ENCODE data around the gene BACH1.
"Not testable (repeated sequence)": the region's sequence is repeated elsewhere in the genome, so short reads cannot be mapped to it uniquely, and the experiment has no call there.

Gene BACH1

GRCh38 chr21:29346771-29347170 is 48.0 kb downstream of the BACH1 start:
- no peak for DNase-seq (ENCODE audit: low read depth)

DNA sequence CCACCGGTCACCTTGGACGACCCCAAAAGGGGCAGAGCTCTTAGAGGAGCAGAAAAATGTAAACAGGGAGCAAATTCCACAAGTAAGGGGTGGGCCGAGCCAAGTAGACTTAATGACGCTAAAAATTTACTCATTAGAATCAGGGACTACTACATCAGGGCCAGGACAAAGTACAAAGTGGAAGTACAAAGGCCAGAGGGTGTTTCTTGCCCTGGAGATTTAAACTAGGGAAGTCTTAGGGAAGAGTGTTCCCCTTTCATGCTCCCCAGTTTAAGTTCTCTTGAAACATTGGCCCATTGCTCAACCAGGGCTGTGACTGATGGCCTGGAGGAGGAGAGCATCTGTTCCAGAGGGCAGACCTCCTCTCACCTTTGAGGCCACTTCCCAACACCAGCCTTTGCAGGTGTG is 48.6 kb downstream of the BACH1 start:
- no peak for DNase-seq (ENCODE audit: low read depth)

DNA sequence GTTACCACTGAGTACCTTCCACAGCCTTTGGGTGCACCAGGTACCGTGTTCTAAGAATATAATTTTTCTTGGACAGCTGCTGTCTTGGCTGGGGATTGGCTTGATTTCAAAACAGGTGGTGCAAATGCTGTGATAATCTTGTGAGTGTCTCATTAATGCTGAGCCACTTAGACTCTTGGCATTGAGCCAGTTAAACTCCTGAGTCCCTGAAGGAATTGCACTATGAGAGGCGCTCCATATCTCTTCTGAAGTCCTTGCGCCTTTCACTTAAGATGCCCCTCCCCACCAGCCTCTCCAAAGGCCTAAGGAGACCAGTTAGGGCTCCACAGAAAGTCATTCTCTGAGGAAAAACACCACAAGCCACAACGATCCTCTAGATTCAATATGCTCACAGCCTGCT is 51.0 kb downstream of the BACH1 start:
- no peak for DNase-seq (ENCODE audit: low read depth)

DNA sequence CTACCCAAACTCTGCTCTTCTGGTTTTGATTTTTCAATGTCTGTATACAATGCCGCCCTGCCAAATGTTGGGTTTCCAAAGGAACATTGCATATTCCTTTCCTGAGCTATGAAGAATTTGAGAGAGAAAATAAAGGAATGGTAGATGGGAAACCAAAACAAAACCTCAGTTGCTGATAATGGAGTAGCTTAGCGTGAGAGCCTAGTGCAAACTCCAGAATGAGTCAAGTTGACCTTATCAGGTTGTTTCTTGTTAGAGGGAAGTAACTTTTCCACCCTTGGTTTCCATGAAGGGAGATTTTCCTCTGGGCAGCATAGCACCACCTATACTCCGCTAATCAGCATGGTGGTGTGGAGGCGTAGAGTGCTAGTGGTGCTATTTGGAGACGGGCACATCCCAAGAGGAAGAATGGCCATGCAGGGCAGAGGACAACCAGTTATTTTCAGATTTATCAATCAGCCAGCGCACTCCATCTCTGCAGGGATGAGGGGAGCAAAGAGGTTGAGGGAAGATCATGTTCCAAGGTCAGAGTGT is 51.6 kb downstream of the BACH1 start:
- no peak for DNase-seq (ENCODE audit: low read depth)

GRCh38 chr21:29351691-29352090 is 53.0 kb downstream of the BACH1 start:
- DNase-seq (ENCODE audit: low read depth) = no peak

DNA sequence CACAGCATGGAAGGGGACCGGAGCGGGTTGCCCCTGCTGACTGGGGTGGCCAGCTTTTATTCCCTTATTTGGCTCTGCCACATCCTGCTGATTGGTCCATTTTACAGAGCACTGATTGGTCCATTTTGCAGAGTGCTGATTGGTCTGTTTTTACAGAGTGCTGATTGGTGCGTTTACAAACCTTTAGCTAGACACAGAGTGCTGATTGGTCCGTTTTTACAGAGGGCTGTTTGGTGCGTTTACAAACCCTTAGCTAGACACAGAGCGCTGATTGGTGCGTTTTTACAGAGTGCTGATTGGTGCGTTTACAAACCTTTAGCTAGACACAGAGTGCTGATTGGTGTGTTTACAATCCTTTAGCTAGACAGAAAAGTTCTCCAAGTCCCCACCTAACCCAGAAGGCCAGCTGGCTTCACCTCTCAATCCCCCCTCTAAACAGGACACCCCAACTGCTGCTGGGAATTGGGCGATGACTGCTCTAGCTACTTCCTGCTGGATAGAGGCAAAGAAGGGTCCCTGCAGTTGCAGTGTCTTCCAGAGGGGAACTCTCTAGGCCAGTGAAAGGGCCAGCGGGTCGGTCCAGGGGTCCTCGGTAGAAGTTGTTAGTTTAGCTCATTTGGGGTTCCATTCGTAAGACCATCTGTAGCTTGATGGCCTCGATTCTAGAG is 56.5 kb downstream of the BACH1 start:
- DNase-seq (ENCODE audit: low read depth) = not testable (repeated sequence)

DNA sequence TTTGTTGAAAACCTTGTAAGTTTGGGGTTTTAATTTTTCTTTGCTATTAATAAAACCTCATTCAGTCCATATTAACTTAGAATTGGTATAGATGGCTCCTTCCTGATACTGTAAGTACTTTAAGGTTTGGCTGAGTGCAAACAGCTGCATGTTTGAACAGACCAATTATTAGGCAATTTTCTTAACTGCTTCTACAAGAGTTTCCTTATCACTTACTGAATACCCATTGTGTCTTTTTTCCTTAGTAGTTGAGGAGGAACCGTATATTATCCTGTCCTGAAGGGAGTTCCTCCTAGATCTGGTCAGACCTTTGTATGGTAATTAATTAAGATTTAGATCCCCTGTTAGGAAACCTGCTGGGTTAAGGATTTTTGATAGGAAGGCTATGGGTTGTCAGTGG is 57.6 kb downstream of the BACH1 start:
- not testable (repeated sequence) for DNase-seq (ENCODE audit: low read depth)

- DNase-seq (ENCODE audit: low read depth) = not testable (repeated sequence)
Observed at GRCh38 chr21:29356810-29357209, 58.1 kb downstream of the BACH1 start.

GRCh38 chr21:29359718-29360117 is 61.0 kb downstream of the BACH1 start:
- no peak for DNase-seq (ENCODE audit: low read depth)

GRCh38 chr21:29360799-29361765 is 62.4 kb downstream of the BACH1 start:
- DNase-seq (ENCODE audit: low read depth) = no peak

DNA sequence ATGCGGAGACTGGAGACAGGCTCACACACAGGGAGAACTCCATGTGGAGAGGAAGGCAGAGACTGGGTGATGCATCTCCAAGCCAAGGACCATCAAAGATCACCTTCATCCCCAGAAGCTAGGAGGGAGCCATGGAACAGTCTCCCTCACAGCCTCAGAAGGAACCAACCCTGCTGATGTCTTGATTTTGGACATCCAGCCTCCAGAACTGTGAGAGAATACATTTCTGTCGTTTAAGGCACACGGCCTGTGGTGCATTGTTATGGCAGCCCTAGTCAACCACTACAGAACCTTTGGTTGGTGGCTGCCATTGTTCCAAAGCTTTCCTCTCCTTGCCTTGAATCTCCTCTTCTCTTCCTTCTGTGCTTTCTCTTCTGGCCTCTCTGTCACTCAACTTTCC is 64.0 kb downstream of the BACH1 start:
- no peak for DNase-seq (ENCODE audit: low read depth)

GRCh38 chr21:29365661-29366265 is 67.0 kb downstream of the BACH1 start:
- no peak for DNase-seq (ENCODE audit: low read depth)

GRCh38 chr21:29366532-29366931 is 67.8 kb downstream of the BACH1 start:
- DNase-seq (ENCODE audit: low read depth) = no peak

- DNase-seq (ENCODE audit: low read depth) = no peak
Observed at GRCh38 chr21:29367335-29367734, 68.6 kb downstream of the BACH1 start.

DNA sequence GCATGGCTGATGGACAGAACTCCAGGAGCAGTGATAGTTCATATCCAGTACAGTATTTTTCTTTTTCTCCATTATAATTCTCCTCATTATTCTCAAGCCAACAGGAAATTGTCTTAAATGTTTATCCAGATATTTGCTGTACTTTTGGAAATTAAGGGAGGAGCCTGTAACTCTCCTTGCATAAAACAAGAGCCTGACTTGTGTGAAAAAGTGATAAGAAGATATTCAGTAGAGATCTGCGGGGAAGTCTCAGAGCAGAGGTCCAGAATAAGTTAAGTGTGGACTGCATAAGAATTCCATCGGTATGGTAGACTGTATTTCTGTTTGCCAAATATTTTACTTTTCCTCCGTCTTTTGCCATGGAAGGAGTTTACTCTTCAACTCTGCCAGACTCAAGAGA is 70.2 kb downstream of the BACH1 start:
- DNase-seq (ENCODE audit: low read depth) = no peak

- DNase-seq (ENCODE audit: low read depth) = no peak
Observed at GRCh38 chr21:29371464-29371863, 72.7 kb downstream of the BACH1 start.

DNA sequence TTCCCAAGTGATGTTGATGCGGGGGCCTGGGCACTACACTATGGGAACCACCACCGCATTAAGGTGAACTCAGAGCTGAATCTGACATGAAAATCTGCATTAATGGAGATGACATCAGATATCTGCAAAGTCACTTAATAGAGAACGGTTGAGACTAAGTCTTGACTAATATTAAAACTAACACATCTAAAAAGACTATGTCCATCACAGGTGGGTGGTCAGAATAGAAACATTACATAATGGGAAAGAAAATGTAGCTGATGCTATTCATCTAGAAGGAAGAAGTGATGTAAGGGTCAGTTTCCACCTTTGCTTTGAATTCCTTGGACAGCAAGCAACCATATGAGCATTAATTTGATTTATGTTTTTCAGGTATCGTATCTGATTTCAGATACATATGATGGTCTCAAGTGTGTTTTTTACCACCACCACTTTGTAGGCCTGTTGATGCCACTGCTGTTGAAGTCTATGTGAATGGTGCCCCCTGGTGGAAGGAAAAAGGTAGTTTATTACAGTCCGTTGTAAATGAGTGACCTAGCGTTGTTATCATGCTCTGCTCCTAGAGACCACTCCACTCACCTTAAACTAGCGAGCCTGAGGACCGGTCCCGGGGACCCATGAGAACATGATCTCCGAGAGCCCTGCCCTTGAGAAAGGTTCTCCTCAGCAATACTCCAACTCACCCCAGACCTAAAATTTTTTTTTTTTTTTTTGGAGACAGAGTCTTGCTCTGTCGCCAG is 73.5 kb downstream of the BACH1 start:
- peak; percentile 20 for DNase-seq (ENCODE audit: low read depth)

DNA sequence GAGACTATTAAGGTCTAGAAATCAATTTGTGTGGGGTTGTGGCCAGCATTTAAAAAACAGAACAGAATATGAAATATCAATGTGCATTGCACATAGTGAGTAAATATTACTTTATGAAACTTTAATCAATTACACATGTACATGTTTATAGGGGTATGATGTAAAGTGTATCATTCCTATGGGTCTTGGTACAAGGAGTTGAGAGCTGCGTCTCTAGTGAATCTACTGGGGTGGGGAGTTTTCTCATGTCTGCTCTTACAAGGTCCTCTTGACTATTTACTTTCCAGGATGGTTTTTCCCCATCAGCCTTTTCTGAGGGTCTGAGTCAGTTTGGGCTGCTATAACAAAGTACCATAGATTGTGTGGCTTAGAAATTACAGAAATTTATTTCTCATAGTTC is 75.8 kb downstream of the BACH1 start:
- no peak for DNase-seq (ENCODE audit: low read depth)

DNA sequence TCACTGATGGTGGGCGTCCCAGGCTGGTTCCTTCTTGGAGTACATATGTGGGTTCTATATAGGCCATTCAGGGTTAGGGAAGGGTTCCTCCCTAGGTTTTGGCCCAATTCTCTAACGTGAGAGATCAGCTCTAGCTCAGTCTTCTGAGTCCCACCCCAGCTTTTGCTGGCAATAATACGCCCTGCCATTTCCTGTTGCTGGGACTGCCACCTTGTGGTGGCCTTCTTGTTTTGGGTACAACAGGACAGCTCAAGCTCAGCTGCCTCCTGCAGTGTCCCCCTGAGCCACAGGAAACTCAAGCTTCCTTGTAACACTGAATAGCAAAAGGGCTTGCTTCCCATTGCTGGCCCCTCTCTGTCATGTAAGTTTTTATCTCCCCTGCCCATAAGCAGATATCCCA is 77.8 kb downstream of the BACH1 start:
- DNase-seq (ENCODE audit: low read depth) = peak; percentile 10

- DNase-seq (ENCODE audit: low read depth) = no peak
Observed at GRCh38 chr21:29377266-29377665, 78.5 kb downstream of the BACH1 start.

DNA sequence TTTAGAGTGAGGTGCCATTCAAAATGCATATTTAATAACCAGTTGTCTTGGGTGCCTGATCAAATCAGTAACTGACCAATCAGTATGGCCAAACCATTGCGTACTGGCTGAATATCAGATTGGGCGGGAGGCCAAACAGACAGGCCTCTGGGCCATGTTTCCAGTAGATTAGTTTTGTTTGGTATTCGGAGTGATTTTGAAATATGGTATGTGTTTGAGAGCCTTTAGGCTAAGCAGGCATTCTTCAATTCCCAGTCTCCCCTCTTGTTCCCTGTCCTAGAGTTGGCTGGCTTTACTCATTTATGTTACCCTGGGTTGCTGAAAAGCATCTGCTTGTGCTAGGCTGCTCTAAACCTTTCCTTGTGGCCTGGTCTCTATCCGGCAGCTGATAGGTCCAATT is 80.1 kb downstream of the BACH1 start:
- DNase-seq (ENCODE audit: low read depth) = no peak

- no peak for DNase-seq (ENCODE audit: low read depth)
Observed at GRCh38 chr21:29379517-29380054, 80.9 kb downstream of the BACH1 start.

All from stimulated activated CD8-positive, alpha-beta memory T cell treated with anti-CD3 and anti-CD28 coated beads, Interleukin-15, amount 100 ng/mL, for 1 hour (primary cell).